ENCODE data around the gene ZBTB45. TPM values are rescaled to one million over a fixed set of nuclear protein-coding genes. Genes with fewer than 3 reads are reported as not detected.

The ZBTB45 gene
- total RNA-seq, 4 donors from 2014 or later = 9.8 to 16.5 (median 12.6) TPM

DNA sequence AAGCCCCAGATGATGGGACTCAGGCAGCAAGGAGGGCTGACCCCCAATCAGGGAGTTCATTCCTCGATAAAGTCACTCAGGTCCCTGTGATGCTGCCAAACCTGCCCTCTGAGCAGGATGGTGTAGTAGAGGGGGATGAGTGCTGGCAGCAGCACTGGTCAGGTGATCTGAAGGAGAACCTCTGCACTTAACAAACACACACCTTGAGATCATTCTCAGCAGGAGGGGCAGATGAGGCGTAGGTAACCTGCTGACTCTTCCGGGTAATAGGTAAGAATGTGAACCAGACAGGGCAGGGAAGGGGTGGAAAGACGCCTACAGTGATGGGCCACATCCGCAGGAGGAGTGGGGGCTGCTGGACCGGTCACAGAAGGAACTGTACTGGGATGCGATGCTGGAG is 40.3 kb downstream of the ZBTB45 start:
- WGBS, 2 donors = 83 to 89% methylated on average over 7 of the region's 7 CpGs
- no peaks in the 10 kb centered on the region for H3K9me3 ChIP-seq
- H3K4me1 ChIP-seq = peaks cover 0 to 26% (median 18%) of the 10 kb centered on the region in 4 donors
- TF ChIP-seq, protein P1, sequence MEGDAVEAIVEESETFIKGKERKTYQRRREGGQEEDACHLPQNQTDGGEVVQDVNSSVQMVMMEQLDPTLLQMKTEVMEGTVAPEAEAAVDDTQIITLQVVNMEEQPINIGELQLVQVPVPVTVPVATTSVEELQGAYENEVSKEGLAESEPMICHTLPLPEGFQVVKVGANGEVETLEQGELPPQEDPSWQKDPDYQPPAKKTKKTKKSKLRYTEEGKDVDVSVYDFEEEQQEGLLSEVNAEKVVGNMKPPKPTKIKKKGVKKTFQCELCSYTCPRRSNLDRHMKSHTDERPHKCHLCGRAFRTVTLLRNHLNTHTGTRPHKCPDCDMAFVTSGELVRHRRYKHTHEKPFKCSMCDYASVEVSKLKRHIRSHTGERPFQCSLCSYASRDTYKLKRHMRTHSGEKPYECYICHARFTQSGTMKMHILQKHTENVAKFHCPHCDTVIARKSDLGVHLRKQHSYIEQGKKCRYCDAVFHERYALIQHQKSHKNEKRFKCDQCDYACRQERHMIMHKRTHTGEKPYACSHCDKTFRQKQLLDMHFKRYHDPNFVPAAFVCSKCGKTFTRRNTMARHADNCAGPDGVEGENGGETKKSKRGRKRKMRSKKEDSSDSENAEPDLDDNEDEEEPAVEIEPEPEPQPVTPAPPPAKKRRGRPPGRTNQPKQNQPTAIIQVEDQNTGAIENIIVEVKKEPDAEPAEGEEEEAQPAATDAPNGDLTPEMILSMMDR (IDR thresholded peaks at IDR 0.05) = no peak
- TF ChIP-seq EP300 (IDR thresholded peaks at IDR 0.05) (no peak), POLR2A (IDR thresholded peaks at IDR 0.05) (no peak)
- no peak overlapping the region for H3K4me3 ChIP-seq
- H3K27me3 ChIP-seq = no peaks in the 10 kb centered on the region
- H3K27ac ChIP-seq = no peak overlapping the region
- DNase-seq (ENCODE audit: low spot score in 2 of 2) = no peak
- H3K36me3 ChIP-seq = peaks cover 0 to 51% (median 0%) of the 10 kb centered on the region in 3 donors

DNA sequence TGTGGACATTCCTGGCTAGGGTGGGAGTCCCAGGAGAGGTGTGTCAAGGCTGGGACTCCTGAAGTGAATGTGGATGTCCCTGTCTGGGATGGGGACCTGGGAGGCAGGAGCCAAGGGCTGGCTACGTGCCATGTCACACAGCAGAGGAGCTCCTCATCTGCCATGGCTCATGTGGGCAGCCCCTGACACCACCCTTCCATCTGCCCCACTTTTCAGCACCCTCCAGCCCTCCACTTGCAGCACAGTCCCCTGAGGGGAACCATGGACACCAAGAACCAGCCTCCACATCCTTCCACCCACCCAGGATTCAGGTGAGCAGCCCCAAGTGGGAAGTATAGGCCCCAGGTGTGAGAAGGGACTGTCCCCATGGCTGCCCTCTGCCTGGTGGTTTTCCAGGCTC is 41.7 kb downstream of the ZBTB45 start:
- peaks cover 0 to 26% (median 18%) of the 10 kb centered on the region in 4 donors for H3K4me1 ChIP-seq
- peaks cover 0 to 65% (median 0%) of the 10 kb centered on the region in 3 donors for H3K36me3 ChIP-seq
- TF ChIP-seq EP300 (IDR thresholded peaks at IDR 0.05) = no peak
- TF ChIP-seq POLR2A (IDR thresholded peaks at IDR 0.05) = no peak
- TF ChIP-seq, protein P1 (IDR thresholded peaks at IDR 0.05) = no peak
- WGBS, 2 donors = 100% methylated on average over 1 of the region's 1 CpG
- H3K4me3 ChIP-seq = no peak overlapping the region
- DNase-seq (ENCODE audit: low spot score in 2 of 2) = no peak
- H3K27ac ChIP-seq = peak overlapping the region in 1 of 4 donors; percentile 94
- no peaks in the 10 kb centered on the region for H3K9me3 ChIP-seq
- H3K27me3 ChIP-seq = no peaks in the 10 kb centered on the region

- Histone ChIP-seq H3K9me3 (no peaks in the 10 kb centered on the region), H3K27me3 (no peaks in the 10 kb centered on the region), H3K36me3 (peaks cover 0 to 66% (median 0%) of the 10 kb centered on the region in 3 donors), H3K27ac (peak overlapping the region in 3 of 4 donors; percentile 87 to 94 (median 92)), H3K4me3 (peak overlapping the region in 1 of 4 donors; percentile 75), H3K4me1 (peaks cover 0 to 26% (median 18%) of the 10 kb centered on the region in 4 donors)
- TF ChIP-seq EP300 (IDR thresholded peaks at IDR 0.05) (no peak), POLR2A (IDR thresholded peaks at IDR 0.05) (no peak)
- TF ChIP-seq, protein P1 (IDR thresholded peaks at IDR 0.05) = no peak
- no peak for DNase-seq (ENCODE audit: low spot score in 2 of 2)
- 84 to 86% methylated on average over 14 to 15 of the region's 15 CpGs for WGBS, 2 donors
Measured at GRCh38 chr19:58477130-58477529, 42.5 kb downstream of the ZBTB45 start.

DNA sequence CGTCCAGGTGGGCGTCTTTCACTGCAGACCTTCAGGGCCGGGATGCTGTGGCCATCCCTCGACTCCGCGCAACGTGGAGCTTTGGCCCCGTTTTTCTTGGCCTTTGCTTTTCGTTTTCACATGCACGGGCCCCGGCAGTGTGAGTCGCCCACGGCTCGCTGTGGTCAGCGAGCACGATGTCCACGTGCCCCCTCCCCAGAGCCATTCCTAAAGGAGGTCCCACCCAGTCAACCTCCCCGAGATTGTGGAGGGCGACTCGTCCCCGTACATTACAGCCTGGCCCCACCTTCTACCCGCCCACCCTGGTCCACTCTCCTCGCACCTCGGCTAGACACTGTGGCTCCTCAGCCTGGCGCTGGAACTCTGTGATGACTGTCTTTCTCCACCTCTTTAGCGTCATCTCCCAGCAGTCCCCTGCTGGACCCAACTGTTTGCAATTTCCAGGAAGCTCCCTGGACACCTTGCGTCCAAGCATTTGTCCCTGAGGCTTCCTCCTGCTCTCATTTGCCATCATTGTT is 43.1 kb downstream of the ZBTB45 start:
- TF ChIP-seq POLR2A (IDR thresholded peaks at IDR 0.05) = no peak
- TF ChIP-seq EP300 (IDR thresholded peaks at IDR 0.05) = no peak
- TF ChIP-seq, protein P1 (IDR thresholded peaks at IDR 0.05) = no peak
- H3K36me3 ChIP-seq = peaks cover 0 to 67% (median 0%) of the 10 kb centered on the region in 3 donors
- WGBS, 2 donors = 2 to 5% methylated on average over 23 to 25 of the region's 27 CpGs
- H3K27me3 ChIP-seq = no peaks in the 10 kb centered on the region
- peak overlapping the region; percentile 84 to 94 (median 90) for H3K27ac ChIP-seq
- no peaks in the 10 kb centered on the region for H3K9me3 ChIP-seq
- no peak for DNase-seq (ENCODE audit: low spot score in 2 of 2)
- H3K4me3 ChIP-seq = peak overlapping the region; percentile 67 to 75 (median 71)
- peaks cover 0 to 26% (median 18%) of the 10 kb centered on the region in 4 donors for H3K4me1 ChIP-seq

GRCh38 chr19:58475714-58476497 is 43.7 kb downstream of the ZBTB45 start, which contains the start of gene ZNF446:
Gene ZNF446 (plus strand): TSS chr19:58476352. CDS start chr19:58477219, 867 bp downstream.
- Histone ChIP-seq H3K4me1 (peaks cover 0 to 26% (median 18%) of the 10 kb centered on the region in 4 donors), H3K9me3 (no peaks in the 10 kb centered on the region), H3K27me3 (no peaks in the 10 kb centered on the region), H3K4me3 (peak within 1 kb of the TSS; percentile 67 to 75 (median 71)), H3K27ac (peak within 1 kb of the TSS; percentile 84 to 94 (median 90)), H3K36me3 (peaks cover 0 to 67% (median 0%) of the 10 kb centered on the region in 3 donors)
- DNase-seq (ENCODE audit: low spot score in 2 of 2) = peak; percentile 98 to 99
- peak; percentile 5 to 66 for TF ChIP-seq POLR2A (IDR thresholded peaks at IDR 0.05)
- TF ChIP-seq EP300 (IDR thresholded peaks at IDR 0.05) = peak; percentile 91 to 92
- TF ChIP-seq, protein P1 (IDR thresholded peaks at IDR 0.05) = peak in 2 of 5 experiments; percentile 21 to 39
- WGBS, 2 donors = 1% methylated on average over 22 to 34 of the region's 64 CpGs
